WTC11 (cell line): Measurements from ENCODE around the gene PCBP3.

Source experiments
- AFF4 ChIP-seq: sonication (generic); formaldehyde crosslinking; IDR thresholded peaks from 2 replicates; pipeline ENCODE4 v1.8.1; 2023; ENCODE audit warnings: mild to moderate bottlenecking, missing genetic modification reagents, borderline replicate concordance
- CBFB ChIP-seq: sonication (generic); formaldehyde crosslinking; IDR thresholded peaks from 2 replicates; pipeline ENCODE4 v1.8.1; 2022; ENCODE audit warnings: mild to moderate bottlenecking, low read depth, missing genetic modification reagents
- CTCF ChIP-seq: fragments of 200-600 bp; IDR thresholded peaks from 2 replicates; pipeline ENCODE4 v1.8.0; 2022; ENCODE audit warnings: antibody characterized with exemption
- GTF2I ChIP-seq: fragments of 250-450 bp; sonication (Bioruptor Pico); conservative IDR thresholded peaks from 2 replicates; pipeline ENCODE4 v1.4.0; 2021; ENCODE audit warnings: mild to moderate bottlenecking
- KAT7 ChIP-seq: sonication (generic); formaldehyde crosslinking; IDR thresholded peaks from 2 replicates; pipeline ENCODE4 v1.8.1; 2023; ENCODE audit warnings: missing genetic modification reagents, mild to moderate bottlenecking, borderline replicate concordance
- MXD4 ChIP-seq: fragments of 250-450 bp; sonication (Bioruptor Pico); IDR thresholded peaks from 2 replicates; pipeline ENCODE4 v1.8.0; 2021; ENCODE audit warnings: mild to moderate bottlenecking, moderate library complexity, borderline replicate concordance
- NFE2L1 ChIP-seq: sonication (generic); formaldehyde crosslinking; IDR thresholded peaks from 2 replicates; pipeline ENCODE4 v1.8.1; 2023; ENCODE audit warnings: missing genetic modification reagents
- SP1 ChIP-seq: sonication (generic); formaldehyde crosslinking; conservative IDR thresholded peaks from 2 replicates; pipeline ENCODE4 v1.8.1; 2022; ENCODE audit warnings: missing genetic modification reagents
- STAT6 ChIP-seq: sonication (generic); formaldehyde crosslinking; conservative IDR thresholded peaks from 2 replicates; pipeline ENCODE4 v1.8.1; 2023; ENCODE audit warnings: mild to moderate bottlenecking, low read depth, missing genetic modification reagents, moderate library complexity
- ZNF317 ChIP-seq: sonication (generic); formaldehyde crosslinking; IDR thresholded peaks from 2 replicates; pipeline ENCODE4 v1.8.1; 2023; ENCODE audit warnings: low read depth, mild to moderate bottlenecking, moderate library complexity, missing genetic modification reagents, borderline replicate concordance

- TF ChIP-seq MXD4 (no peak), ZNF317 (CRISPR knock-in tag) (no peak), NFE2L1 (CRISPR knock-in tag) (no peak), CBFB (CRISPR knock-in tag) (no peak), CTCF (no peak), STAT6 (CRISPR knock-in tag) (no peak), GTF2I (CRISPR knock-in tag) (no peak), SP1 (no peak), KAT7 (CRISPR knock-in tag) (no peak), AFF4 (CRISPR knock-in tag) (no peak)
Observed at GRCh38 chr21:45973475-45974072, 330.0 kb downstream of the PCBP3 start.
